ENCODE data around the gene CD300A. TPM values are rescaled to one million over a fixed set of nuclear protein-coding genes. Genes with fewer than 3 reads are reported as not detected.

Gene CD300A
- total RNA-seq, 4 donors from 2014 or later = 1.2 to 4.1 (median 2.4) TPM

GRCh38 chr17:74429604-74430384 lies 36.6 kb upstream of the CD300A start:
- intact Hi-C loops (cut with DNase I) = loop anchor here (5.0 kb wide), 1 partner anchor 47 kb away; no protein-coding TSS in a partner anchor
- Histone ChIP-seq H3K9me3 (no peaks in the 10 kb centered on the region), H3K36me3 (no peaks in the 10 kb centered on the region), H3K27me3 (peaks cover 0 to 33% (median 11%) of the 10 kb centered on the region in 4 donors), H3K4me3 (peak overlapping the region; percentile 61 to 72 (median 66)), H3K27ac (replicated peaks in 1 of 4) (peak overlapping the region; percentile 88 to 90 (median 89)), H3K4me1 (peaks cover 34 to 49% (median 46%) of the 10 kb centered on the region in 4 donors)
- 82% methylated on average over 15 of the region's 19 CpGs for WGBS
- TF ChIP-seq, protein P1, sequence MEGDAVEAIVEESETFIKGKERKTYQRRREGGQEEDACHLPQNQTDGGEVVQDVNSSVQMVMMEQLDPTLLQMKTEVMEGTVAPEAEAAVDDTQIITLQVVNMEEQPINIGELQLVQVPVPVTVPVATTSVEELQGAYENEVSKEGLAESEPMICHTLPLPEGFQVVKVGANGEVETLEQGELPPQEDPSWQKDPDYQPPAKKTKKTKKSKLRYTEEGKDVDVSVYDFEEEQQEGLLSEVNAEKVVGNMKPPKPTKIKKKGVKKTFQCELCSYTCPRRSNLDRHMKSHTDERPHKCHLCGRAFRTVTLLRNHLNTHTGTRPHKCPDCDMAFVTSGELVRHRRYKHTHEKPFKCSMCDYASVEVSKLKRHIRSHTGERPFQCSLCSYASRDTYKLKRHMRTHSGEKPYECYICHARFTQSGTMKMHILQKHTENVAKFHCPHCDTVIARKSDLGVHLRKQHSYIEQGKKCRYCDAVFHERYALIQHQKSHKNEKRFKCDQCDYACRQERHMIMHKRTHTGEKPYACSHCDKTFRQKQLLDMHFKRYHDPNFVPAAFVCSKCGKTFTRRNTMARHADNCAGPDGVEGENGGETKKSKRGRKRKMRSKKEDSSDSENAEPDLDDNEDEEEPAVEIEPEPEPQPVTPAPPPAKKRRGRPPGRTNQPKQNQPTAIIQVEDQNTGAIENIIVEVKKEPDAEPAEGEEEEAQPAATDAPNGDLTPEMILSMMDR (IDR thresholded peaks at IDR 0.05) = no peak
- TF ChIP-seq POLR2A (IDR thresholded peaks at IDR 0.05; ENCODE audit: low read depth) (no peak), EP300 (IDR thresholded peaks at IDR 0.05) (no peak), POLR2AphosphoS5 (IDR thresholded peaks at IDR 0.05) (no peak)
- DNase-seq (ENCODE audit: extremely low spot score) = no peak

- peaks cover 34 to 49% (median 46%) of the 10 kb centered on the region in 4 donors for H3K4me1 ChIP-seq
- peaks cover 0 to 32% (median 11%) of the 10 kb centered on the region in 4 donors for H3K27me3 ChIP-seq
- DNase-seq (ENCODE audit: extremely low spot score) = no peak
- H3K36me3 ChIP-seq = no peaks in the 10 kb centered on the region
- H3K27ac ChIP-seq (replicated peaks in 1 of 4) = peak overlapping the region; percentile 88 to 90 (median 89)
- peak overlapping the region; percentile 61 to 72 (median 66) for H3K4me3 ChIP-seq
- no peaks in the 10 kb centered on the region for H3K9me3 ChIP-seq
- intact Hi-C loops (cut with DNase I) = no loop called here
- TF ChIP-seq POLR2A (IDR thresholded peaks at IDR 0.05; ENCODE audit: low read depth) = no peak
- no peak for TF ChIP-seq POLR2AphosphoS5 (IDR thresholded peaks at IDR 0.05)
- TF ChIP-seq, protein P1 (IDR thresholded peaks at IDR 0.05) = no peak
- no peak for TF ChIP-seq EP300 (IDR thresholded peaks at IDR 0.05)
- WGBS = 0% methylated on average over 5 of the region's 13 CpGs
Observed at GRCh38 chr17:74430385-74430705, 36.1 kb upstream of the CD300A start.

GRCh38 chr17:74430706-74431567 lies 35.5 kb upstream of the CD300A start:
- Histone ChIP-seq H3K4me1 (peaks cover 34 to 49% (median 46%) of the 10 kb centered on the region in 4 donors), H3K27ac (replicated peaks in 1 of 4) (peak overlapping the region; percentile 88 to 90 (median 89)), H3K27me3 (peaks cover 0 to 32% (median 11%) of the 10 kb centered on the region in 4 donors), H3K4me3 (peak overlapping the region; percentile 61 to 72 (median 66)), H3K9me3 (no peaks in the 10 kb centered on the region), H3K36me3 (no peaks in the 10 kb centered on the region)
- no peak for DNase-seq (ENCODE audit: extremely low spot score)
- intact Hi-C loops (cut with DNase I) = no loop called here
- WGBS = under 1% methylated on average over 39 of the region's 67 CpGs
- TF ChIP-seq POLR2AphosphoS5 (IDR thresholded peaks at IDR 0.05) (peak; percentile 68 to 75), EP300 (IDR thresholded peaks at IDR 0.05) (no peak), POLR2A (IDR thresholded peaks at IDR 0.05; ENCODE audit: low read depth) (peak; percentile 4)

DNA sequence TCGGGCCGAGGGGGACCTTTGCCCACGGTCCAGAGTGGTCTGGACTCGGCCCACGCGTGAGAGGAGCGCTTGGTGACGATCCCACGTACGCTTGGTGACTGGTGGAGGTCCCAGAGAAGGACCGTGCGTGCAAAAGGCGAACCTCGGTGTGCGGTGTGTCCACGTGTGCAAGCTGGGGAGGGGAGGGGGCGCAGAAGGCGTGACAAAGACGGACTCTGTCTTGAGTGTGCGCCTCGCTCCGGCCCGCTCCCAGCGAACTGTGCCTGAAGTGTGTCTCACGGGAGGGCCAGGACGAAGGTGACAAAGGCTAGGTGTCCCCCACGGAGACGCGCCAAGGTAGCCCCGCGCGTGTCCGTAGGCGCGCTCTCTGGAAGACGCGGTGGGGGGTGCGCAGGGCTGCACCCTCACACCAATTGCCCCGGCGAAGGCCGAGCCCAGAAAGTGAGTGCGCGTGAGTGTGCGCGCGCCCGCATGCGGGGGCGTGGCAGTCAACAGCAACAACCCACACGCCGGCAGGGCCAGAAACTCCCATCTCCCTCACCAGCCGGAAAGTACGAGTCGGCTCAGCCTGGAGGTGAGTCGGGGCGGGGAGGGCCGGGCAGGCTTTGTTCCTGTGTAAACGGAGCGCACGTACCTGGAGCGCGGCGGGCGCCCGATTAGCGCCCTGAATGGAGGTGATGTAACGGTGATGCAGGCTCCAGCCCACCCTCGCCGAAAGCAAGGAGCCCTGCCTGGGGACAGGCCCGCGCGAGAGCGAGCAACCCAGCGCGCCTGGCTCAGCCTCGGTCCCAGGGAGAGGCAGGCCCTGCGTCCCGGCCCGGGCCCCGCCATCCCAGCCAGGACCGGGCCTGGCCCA lies 34.6 kb upstream of the CD300A start, which contains the start of gene GPRC5C:
Gene GPRC5C, plus strand, starts transcription at position 521 of the 856 bp plus-strand sequence. CDS start 7,689 bp downstream, outside the sequence.
- Histone ChIP-seq H3K27ac (replicated peaks in 1 of 4) (peak within 1 kb of the TSS; percentile 88 to 90 (median 89)), H3K4me3 (peak within 1 kb of the TSS; percentile 61 to 72 (median 66)), H3K4me1 (peaks cover 28 to 49% (median 46%) of the 10 kb centered on the region in 4 donors), H3K27me3 (peaks cover 0 to 32% (median 11%) of the 10 kb centered on the region in 4 donors), H3K36me3 (no peaks in the 10 kb centered on the region), H3K9me3 (no peaks in the 10 kb centered on the region)
- DNase-seq (ENCODE audit: extremely low spot score) = no peak
- intact Hi-C loops (cut with DNase I) = no loop called here
- TF ChIP-seq, protein P1 (IDR thresholded peaks at IDR 0.05) = no peak
- TF ChIP-seq POLR2AphosphoS5 (IDR thresholded peaks at IDR 0.05) (peak; percentile 53 to 55), POLR2A (IDR thresholded peaks at IDR 0.05; ENCODE audit: low read depth) (peak; percentile 38), EP300 (IDR thresholded peaks at IDR 0.05) (no peak)
- WGBS = under 1% methylated on average over 48 of the region's 81 CpGs

Data from esophagus muscularis mucosa (tissue), 4 donors.